GM12878 (cell line): ENCODE data around the gene THADA. TPM values are rescaled to one million over a fixed set of nuclear protein-coding genes. Genes with fewer than 3 reads are reported as not detected.

Source experiments
- ATAC-seq: fragments of 200-7000 bp; cut with Tn5 transposase; 3 replicates; pipeline ENCODE4 v1.9.1; 2020; ENCODE audit warnings: mild to moderate bottlenecking, moderate library complexity
- BruUV-seq: library from RNA; stranded (reverse); fragments of 400-500 nt; replicated peaks from 2 replicates; lab custom pipeline; 2021; lab: Mats Ljungman, UMichigan
- CTCF ChIA-PET: fragments of 300-600 bp; sonication (Branson Sonifier 250); formaldehyde crosslinking; extraction: SDS; loops from one replicate; lab custom pipeline; 2021; ENCODE audit warnings: inconsistent platforms; lab: Yijun Ruan, JAX
- POLR2A ChIA-PET: fragments of 350-600 bp; formaldehyde crosslinking; extraction: SDS; loops from one replicate; lab custom pipeline; 2021; ENCODE audit warnings: inconsistent platforms; lab: Charles Lee
- RAD21 ChIA-PET: fragments of 300-600 bp; sonication (Branson Sonifier 250); formaldehyde crosslinking; loops from one replicate; lab custom pipeline; 2023; ENCODE audit warnings: antibody characterized with exemption; ENCODE audit not compliant: unreplicated experiment; lab: Charles Lee
- SMC1A ChIA-PET: fragments of 300-600 bp; sonication (Branson Sonifier 250); formaldehyde crosslinking; loops from one replicate; lab custom pipeline; 2023; ENCODE audit not compliant: unreplicated experiment, uncharacterized antibody; lab: Charles Lee
- DNase-seq: peaks from one replicate; pipeline ENCODE4 v3.0.0-alpha.2; 2011; ENCODE audit warnings: low read depth, low spot score
- FAIRE-seq: peaks from 3 replicates; lab custom pipeline; 2011; peaks lifted over from hg19 to GRCh38; lab: Jason Lieb, UNC
- H2AFZ ChIP-seq: 2 replicates; pipeline ENCODE4 v1.6.0; 2011; ENCODE audit warnings: low read depth, low read length, control low read depth; ENCODE audit not compliant: control insufficient read depth
- H3K27ac ChIP-seq: 2 replicates; pipeline ENCODE4 v1.5.1; 2011; ENCODE audit warnings: control low read depth; ENCODE audit not compliant: control insufficient read depth, insufficient read depth
- H3K27me3 ChIP-seq, 2 experiments: replicated peaks in 1 of 2; 2 replicates each; pipeline versions ENCODE4 v1.6.0 to v1.6.1; 2011; ENCODE audit warnings: low read length in 1 of 2; ENCODE audit not compliant: control insufficient read depth in 2 of 2, insufficient read depth in 2 of 2
- H3K36me3 ChIP-seq, 2 experiments: 2 replicates each; pipeline ENCODE4 v1.5.1; 2011; ENCODE audit warnings: low read length in 1 of 2; ENCODE audit not compliant: control insufficient read depth in 2 of 2, insufficient read depth in 2 of 2
- H3K4me1 ChIP-seq: 2 replicates; pipeline ENCODE4 v1.6.1; 2011; ENCODE audit warnings: mild to moderate bottlenecking, low read length, moderate library complexity, mixed read lengths; ENCODE audit not compliant: control insufficient read depth, insufficient read depth
- H3K4me2 ChIP-seq: 2 replicates; pipeline ENCODE4 v1.6.0; 2011; ENCODE audit warnings: control low read depth; ENCODE audit not compliant: control insufficient read depth, insufficient read depth
- H3K4me3 ChIP-seq: fragments of 200-600 bp; sonication (generic); 2 replicates; pipeline ENCODE4 v1.5.1; 2016
- H3K79me2 ChIP-seq: 2 replicates; pipeline ENCODE4 v1.6.0; 2011; ENCODE audit warnings: low read length; ENCODE audit not compliant: control insufficient read depth, insufficient read depth
- H3K9ac ChIP-seq: 2 replicates; pipeline ENCODE4 v1.8.0; 2011; ENCODE audit warnings: low read length, control low read depth, mixed read lengths; ENCODE audit not compliant: control insufficient read depth, insufficient read depth
- H3K9me3 ChIP-seq: replicated peaks from 3 replicates; pipeline ENCODE4 v1.5.1; 2011; ENCODE audit warnings: mild to moderate bottlenecking, low read length; ENCODE audit not compliant: control insufficient read depth, insufficient read depth
- H4K20me1 ChIP-seq: 2 replicates; pipeline ENCODE4 v1.6.0; 2011; ENCODE audit not compliant: control insufficient read depth, insufficient read depth
- BHLHE40 ChIP-seq, 2 experiments: fragments of 450-650 bp in 1 of 2; IDR thresholded peaks; 2 replicates each; pipeline ENCODE4 v1.6.1; 2011 to 2017; ENCODE audit warnings: low read depth in 2 of 2, borderline replicate concordance in 1 of 2, improper control_type of control experiment in 1 of 2, low read length in 1 of 2, mild to moderate bottlenecking in 1 of 2
- CUX1 ChIP-seq: IDR thresholded peaks from 2 replicates; pipeline ENCODE4 v1.6.1; 2012; ENCODE audit warnings: improper control_type of control experiment, low read depth, low read length; ENCODE audit not compliant: insufficient replicate concordance
- FOS ChIP-seq: IDR thresholded peaks from 3 replicates; pipeline ENCODE4 v1.6.1; 2011; ENCODE audit warnings: borderline replicate concordance; ENCODE audit not compliant: insufficient read length; ENCODE audit errors: extremely low read depth
- HCFC1 ChIP-seq: fragments of 150-350 bp; IDR thresholded peaks from 2 replicates; pipeline ENCODE4 v1.6.1; 2014; ENCODE audit warnings: low read length
- IRF4 ChIP-seq: IDR thresholded peaks from 2 replicates; pipeline ENCODE4 v1.6.1; 2011; ENCODE audit warnings: low read depth, low read length
- NFXL1 ChIP-seq: fragments of 450-650 bp; IDR thresholded peaks from 2 replicates; pipeline ENCODE4 v1.6.1; 2017; ENCODE audit warnings: antibody characterized with exemption, mild to moderate bottlenecking, borderline replicate concordance
- NRF1 ChIP-seq: conservative IDR thresholded peaks from 2 replicates; pipeline ENCODE4 v1.6.1; 2011; ENCODE audit warnings: mild to moderate bottlenecking, low read depth, low read length, improper control_type of control experiment
- PAX5 ChIP-seq: IDR thresholded peaks from 2 replicates; pipeline ENCODE4 v1.6.1; 2011; ENCODE audit warnings: low read depth, low read length, borderline replicate concordance
- RCOR1 ChIP-seq: conservative IDR thresholded peaks from 2 replicates; pipeline ENCODE4 v1.6.1; 2012; ENCODE audit warnings: low read depth, low read length, improper control_type of control experiment
- SPI1 ChIP-seq: IDR thresholded peaks from 2 replicates; pipeline ENCODE4 v1.6.1; 2011; ENCODE audit warnings: low read depth, mild to moderate bottlenecking, low read length, moderate library complexity, borderline replicate concordance; ENCODE audit not compliant: insufficient read depth
- TARDBP ChIP-seq: IDR thresholded peaks from 2 replicates; pipeline ENCODE4 v1.6.1; 2016; ENCODE audit warnings: borderline replicate concordance
- WGBS: methylation state at CpG from one replicate; pipeline ENCODE4 v1.1.6; 2016; ENCODE audit warnings: low lambda C conversion rate; ENCODE audit not compliant: insufficient replicate concordance, insufficient coverage; ENCODE audit errors: missing lambda C conversion rate; 5-methylcytosine and 5-hydroxymethylcytosine counted together
- in situ Hi-C: fragments of 300-500 bp; cut with MboI; formaldehyde crosslinking; loops from 9 replicates; pipeline ENCODE4 v1.14.3; 2018; ENCODE audit warnings: mixed read lengths
- intact Hi-C: fragments of 100-400 bp; cut with micrococcal nuclease; formaldehyde crosslinking; loops from one replicate; pipeline ENCODE4 v1.14.2; 2022; ENCODE audit not compliant: unreplicated experiment
- polyA plus RNA-seq, 11 experiments: library from polyadenylated mRNA; depleted of rRNA in 4 of 11; unstranded in 6 of 11; stranded (reverse) in 5 of 11; fragments of >200 nt; fragmentation: Nextera tagmentation in 4 of 11; fragmentation: Illumina TruSeq in 1 of 11; extraction: Ambion mirVana in 4 of 11; extraction: Trizol in 1 of 11; gene quantifications; 1 replicate in 1 of 11; 2 replicates in 10 of 11; pipeline versions ENCODE4 v1.2.1 to v1.2.3, GENCODE V29; 2011 to 2016; ENCODE audit warnings: inconsistent platforms in 2 of 11, missing spikeins in 2 of 11, low read depth in 1 of 11
- total RNA-seq, 4 experiments: library from RNA; depleted of rRNA in 3 of 4; stranded (reverse); fragments of >200 nt in 3 of 4; fragmentation: Illumina TruSeq in 1 of 4; extraction: Trizol in 1 of 4; gene quantifications; 2 replicates each; pipeline versions ENCODE4 v1.2.1 to v1.2.3, GENCODE V29; 2013 to 2021
- TF ChIP-seq, protein P1 (sequence below): fragments of 150-350 bp; IDR thresholded peaks from 2 replicates; pipeline ENCODE4 v1.6.1; 2014; ENCODE audit warnings: mild to moderate bottlenecking, low read depth, low read length
- TF ChIP-seq, protein P2 (sequence below): fragments of 450-650 bp; formaldehyde crosslinking; IDR thresholded peaks from 2 replicates; pipeline ENCODE4 v1.4.0; 2022; ENCODE audit warnings: mild to moderate bottlenecking, moderate library complexity

The THADA gene
- total and polyA plus RNA-seq, 10 of the 15 experiments (the other 5 are each of a cell fraction or from before 2014, with no cell fraction given), result 14.6 to 33.2 (median 23.2) TPM

DNA sequence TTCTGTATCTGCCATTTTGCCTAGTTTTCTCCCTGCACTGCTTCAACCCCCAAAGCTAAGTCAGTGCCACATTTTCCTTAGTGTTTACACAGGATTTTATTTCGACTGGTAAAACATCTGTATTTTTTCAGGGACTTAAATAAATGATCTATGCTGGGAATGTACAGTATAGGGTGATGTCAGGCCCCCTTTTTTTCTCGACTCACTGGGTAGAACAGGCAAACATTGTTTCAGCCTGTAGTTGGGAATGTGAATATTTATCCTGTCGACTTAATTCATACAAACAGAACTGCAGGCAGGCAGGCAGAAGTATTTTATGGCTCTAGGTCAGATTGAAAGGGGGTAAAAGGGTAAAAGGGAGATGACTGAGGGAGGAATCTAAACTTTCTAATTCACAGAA, 245.9 kb downstream of the THADA start:
- Histone ChIP-seq H2AFZ (no peak overlapping the region), H3K27ac (no peak overlapping the region), H3K79me2 (no peaks in the 10 kb centered on the region), H3K4me1 (no peaks in the 10 kb centered on the region), H3K36me3 (no peaks in the 10 kb centered on the region; a peak in 2 of 4 replicates), H3K4me2 (no peak overlapping the region), H3K9ac (no peak overlapping the region), H4K20me1 (no peaks in the 10 kb centered on the region), H3K27me3 (no peaks in the 10 kb centered on the region), H3K9me3 (peaks cover 2% of the 10 kb centered on the region; the same call in 2 of the 3 replicates), H3K4me3 (no peak overlapping the region)
- CTCF ChIA-PET, result interaction anchor here (1.0 kb wide), 1 partner anchor 110 kb away, joined by 3 read pairs; no protein-coding TSS in a partner anchor
- no TSS peak for BruUV-seq
- intact Hi-C loops, result no loop called here
- 97% methylated on average over 3 of the region's 3 CpGs for WGBS
- DNase-seq (no peak), FAIRE-seq (no peak), ATAC-seq (no peak)
- in situ Hi-C loops, result no loop called here
- RAD21 ChIA-PET, result no interaction called here
- SMC1A ChIA-PET, result no interaction called here
- POLR2A ChIA-PET, result no interaction called here
- TF ChIP-seq HCFC1, result no peak
- TF ChIP-seq FOS, result no peak
- TF ChIP-seq IRF4, result no peak
- no peak for TF ChIP-seq NRF1
- TF ChIP-seq, protein P1, sequence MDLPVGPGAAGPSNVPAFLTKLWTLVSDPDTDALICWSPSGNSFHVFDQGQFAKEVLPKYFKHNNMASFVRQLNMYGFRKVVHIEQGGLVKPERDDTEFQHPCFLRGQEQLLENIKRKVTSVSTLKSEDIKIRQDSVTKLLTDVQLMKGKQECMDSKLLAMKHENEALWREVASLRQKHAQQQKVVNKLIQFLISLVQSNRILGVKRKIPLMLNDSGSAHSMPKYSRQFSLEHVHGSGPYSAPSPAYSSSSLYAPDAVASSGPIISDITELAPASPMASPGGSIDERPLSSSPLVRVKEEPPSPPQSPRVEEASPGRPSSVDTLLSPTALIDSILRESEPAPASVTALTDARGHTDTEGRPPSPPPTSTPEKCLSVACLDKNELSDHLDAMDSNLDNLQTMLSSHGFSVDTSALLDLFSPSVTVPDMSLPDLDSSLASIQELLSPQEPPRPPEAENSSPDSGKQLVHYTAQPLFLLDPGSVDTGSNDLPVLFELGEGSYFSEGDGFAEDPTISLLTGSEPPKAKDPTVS, result no peak
- TF ChIP-seq, protein P2, sequence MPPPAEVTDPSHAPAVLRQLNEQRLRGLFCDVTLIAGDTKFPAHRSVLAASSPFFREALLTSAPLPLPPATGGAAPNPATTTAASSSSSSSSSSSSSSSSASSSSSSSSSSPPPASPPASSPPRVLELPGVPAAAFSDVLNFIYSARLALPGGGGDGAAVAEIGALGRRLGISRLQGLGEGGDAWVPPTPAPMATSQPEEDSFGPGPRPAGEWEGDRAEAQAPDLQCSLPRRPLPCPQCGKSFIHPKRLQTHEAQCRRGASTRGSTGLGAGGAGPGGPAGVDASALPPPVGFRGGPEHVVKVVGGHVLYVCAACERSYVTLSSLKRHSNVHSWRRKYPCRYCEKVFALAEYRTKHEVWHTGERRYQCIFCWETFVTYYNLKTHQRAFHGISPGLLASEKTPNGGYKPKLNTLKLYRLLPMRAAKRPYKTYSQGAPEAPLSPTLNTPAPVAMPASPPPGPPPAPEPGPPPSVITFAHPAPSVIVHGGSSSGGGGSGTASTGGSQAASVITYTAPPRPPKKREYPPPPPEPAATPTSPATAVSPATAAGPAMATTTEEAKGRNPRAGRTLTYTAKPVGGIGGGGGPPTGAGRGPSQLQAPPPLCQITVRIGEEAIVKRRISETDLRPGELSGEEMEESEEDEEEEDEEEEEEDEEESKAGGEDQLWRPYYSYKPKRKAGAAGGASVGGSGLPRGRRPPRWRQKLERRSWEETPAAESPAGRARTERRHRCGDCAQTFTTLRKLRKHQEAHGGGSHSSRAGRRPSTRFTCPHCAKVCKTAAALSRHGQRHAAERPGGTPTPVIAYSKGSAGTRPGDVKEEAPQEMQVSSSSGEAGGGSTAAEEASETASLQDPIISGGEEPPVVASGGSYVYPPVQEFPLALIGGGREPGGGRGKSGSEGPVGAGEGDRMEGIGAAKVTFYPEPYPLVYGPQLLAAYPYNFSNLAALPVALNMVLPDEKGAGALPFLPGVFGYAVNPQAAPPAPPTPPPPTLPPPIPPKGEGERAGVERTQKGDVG (CRISPR knock-in tag), result no peak
- TF ChIP-seq CUX1, result no peak
- no peak for TF ChIP-seq PAX5
- TF ChIP-seq RCOR1, result no peak
- no peak for TF ChIP-seq NFXL1
- TF ChIP-seq TARDBP, result no peak
- TF ChIP-seq BHLHE40 (IDR thresholded peaks at IDR 0.05; ENCODE audit: borderline replicate concordance in 1 of 2, low read depth in 2 of 2, low read length in 1 of 2), result no peak
- no peak for TF ChIP-seq SPI1
